Mammary epithelial cell (primary cell): ENCODE measurements around the gene ERRFI1.

Experiments used
- EZH2 ChIP-seq: IDR thresholded peaks from 2 replicates; pipeline ENCODE4 v1.6.1; 2012; ENCODE audit warnings: low read length, inconsistent platforms, borderline replicate concordance
- TF ChIP-seq, protein P1 (sequence below), 2 donors: IDR thresholded peaks in 1 of 2; conservative IDR thresholded peaks in 1 of 2; 2 replicates each; pipeline ENCODE4 v1.5.1; 2011 to 2012; ENCODE audit warnings: inconsistent platforms in 2 of 2, low read length in 2 of 2, mild to moderate bottlenecking in 2 of 2, control low read depth in 1 of 2, low read depth in 1 of 2; ENCODE audit not compliant: insufficient read depth in 1 of 2; ENCODE audit errors: extremely low read depth in 1 of 2

DNA sequence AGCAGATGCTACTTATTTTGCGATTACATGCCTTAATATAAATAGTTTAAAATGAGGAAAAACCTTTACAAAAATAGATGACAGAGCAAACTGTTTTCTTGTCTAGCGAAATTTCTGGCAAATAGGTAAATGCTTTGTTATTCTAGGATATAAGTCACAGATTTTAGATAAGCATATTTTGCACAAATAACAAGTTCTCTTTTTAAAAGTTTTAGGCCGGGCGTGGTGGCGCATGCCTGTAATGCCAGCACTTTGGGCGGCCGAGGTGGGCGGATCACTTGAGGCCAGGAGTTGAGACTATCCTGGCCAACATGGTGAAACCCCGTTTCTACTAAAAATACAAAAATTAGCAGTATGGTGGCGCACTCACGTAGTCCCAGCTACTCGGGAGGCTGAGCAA is 20.3 kb upstream of the ERRFI1 start:
- TF ChIP-seq, protein P1, sequence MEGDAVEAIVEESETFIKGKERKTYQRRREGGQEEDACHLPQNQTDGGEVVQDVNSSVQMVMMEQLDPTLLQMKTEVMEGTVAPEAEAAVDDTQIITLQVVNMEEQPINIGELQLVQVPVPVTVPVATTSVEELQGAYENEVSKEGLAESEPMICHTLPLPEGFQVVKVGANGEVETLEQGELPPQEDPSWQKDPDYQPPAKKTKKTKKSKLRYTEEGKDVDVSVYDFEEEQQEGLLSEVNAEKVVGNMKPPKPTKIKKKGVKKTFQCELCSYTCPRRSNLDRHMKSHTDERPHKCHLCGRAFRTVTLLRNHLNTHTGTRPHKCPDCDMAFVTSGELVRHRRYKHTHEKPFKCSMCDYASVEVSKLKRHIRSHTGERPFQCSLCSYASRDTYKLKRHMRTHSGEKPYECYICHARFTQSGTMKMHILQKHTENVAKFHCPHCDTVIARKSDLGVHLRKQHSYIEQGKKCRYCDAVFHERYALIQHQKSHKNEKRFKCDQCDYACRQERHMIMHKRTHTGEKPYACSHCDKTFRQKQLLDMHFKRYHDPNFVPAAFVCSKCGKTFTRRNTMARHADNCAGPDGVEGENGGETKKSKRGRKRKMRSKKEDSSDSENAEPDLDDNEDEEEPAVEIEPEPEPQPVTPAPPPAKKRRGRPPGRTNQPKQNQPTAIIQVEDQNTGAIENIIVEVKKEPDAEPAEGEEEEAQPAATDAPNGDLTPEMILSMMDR (conservative IDR thresholded peaks at IDR 0.05 in 1 of 2, IDR thresholded peaks at IDR 0.05 in 1 of 2; ENCODE audit: extremely low read depth in 1 of 2, insufficient read depth in 1 of 2, low read depth in 1 of 2, low read length in 2 of 2), result no peak
- TF ChIP-seq EZH2, result no peak
